ENCODE data around the gene CDX1. TPM values are rescaled to one million over a fixed set of nuclear protein-coding genes. Genes with fewer than 3 reads are reported as not detected.
A peak's percentile ranks its signal among the peaks of the same experiment; 100 is the strongest.

Gene CDX1
- total and polyA plus RNA-seq, 7 donors, result 0.06 to 0.08 TPM; not detected in 5

DNA sequence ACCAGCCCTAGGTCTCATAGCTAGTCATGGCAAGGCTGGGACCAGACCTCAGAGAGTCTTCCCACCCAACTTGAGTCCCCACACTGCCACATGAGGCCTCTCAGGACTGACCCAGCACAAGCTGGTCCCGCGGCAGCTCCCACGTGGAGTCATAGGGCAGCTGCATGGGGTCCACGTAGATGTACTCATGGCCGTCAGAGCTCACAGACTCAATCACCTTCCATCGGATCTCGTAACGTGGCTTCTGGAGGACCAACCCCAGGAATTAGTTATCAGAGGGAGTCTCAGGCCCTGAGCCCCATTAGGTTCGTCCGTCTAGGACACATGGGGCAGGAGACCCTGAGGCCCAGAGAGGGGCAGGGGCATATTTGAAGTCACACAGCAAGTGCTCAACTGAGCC is 41.2 kb upstream of the CDX1 start:
- Histone ChIP-seq H3K27me3 (ENCODE audit: insufficient read depth in 3 of 3, low read length in 2 of 3) (no peaks in the 10 kb centered on the region), H3K36me3 (ENCODE audit: insufficient read depth in 1 of 2, low read depth in 1 of 2) (peaks cover 0 to 21% of the 10 kb centered on the region in 2 donors), H3K27ac (no peak overlapping the region), H3K4me3 (no peak overlapping the region), H3K9me3 (no peaks in the 10 kb centered on the region), H3K4me1 (no peaks in the 10 kb centered on the region)
- TF ChIP-seq, protein P1, sequence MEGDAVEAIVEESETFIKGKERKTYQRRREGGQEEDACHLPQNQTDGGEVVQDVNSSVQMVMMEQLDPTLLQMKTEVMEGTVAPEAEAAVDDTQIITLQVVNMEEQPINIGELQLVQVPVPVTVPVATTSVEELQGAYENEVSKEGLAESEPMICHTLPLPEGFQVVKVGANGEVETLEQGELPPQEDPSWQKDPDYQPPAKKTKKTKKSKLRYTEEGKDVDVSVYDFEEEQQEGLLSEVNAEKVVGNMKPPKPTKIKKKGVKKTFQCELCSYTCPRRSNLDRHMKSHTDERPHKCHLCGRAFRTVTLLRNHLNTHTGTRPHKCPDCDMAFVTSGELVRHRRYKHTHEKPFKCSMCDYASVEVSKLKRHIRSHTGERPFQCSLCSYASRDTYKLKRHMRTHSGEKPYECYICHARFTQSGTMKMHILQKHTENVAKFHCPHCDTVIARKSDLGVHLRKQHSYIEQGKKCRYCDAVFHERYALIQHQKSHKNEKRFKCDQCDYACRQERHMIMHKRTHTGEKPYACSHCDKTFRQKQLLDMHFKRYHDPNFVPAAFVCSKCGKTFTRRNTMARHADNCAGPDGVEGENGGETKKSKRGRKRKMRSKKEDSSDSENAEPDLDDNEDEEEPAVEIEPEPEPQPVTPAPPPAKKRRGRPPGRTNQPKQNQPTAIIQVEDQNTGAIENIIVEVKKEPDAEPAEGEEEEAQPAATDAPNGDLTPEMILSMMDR (IDR thresholded peaks at IDR 0.05), result no peak
- intact Hi-C loops (cut with DNase I), result no loop called here
- no peak for ATAC-seq
- WGBS, 3 donors, result 90% methylated on average over 10 of the region's 10 CpGs
- DNase-seq, result no peak

DNA sequence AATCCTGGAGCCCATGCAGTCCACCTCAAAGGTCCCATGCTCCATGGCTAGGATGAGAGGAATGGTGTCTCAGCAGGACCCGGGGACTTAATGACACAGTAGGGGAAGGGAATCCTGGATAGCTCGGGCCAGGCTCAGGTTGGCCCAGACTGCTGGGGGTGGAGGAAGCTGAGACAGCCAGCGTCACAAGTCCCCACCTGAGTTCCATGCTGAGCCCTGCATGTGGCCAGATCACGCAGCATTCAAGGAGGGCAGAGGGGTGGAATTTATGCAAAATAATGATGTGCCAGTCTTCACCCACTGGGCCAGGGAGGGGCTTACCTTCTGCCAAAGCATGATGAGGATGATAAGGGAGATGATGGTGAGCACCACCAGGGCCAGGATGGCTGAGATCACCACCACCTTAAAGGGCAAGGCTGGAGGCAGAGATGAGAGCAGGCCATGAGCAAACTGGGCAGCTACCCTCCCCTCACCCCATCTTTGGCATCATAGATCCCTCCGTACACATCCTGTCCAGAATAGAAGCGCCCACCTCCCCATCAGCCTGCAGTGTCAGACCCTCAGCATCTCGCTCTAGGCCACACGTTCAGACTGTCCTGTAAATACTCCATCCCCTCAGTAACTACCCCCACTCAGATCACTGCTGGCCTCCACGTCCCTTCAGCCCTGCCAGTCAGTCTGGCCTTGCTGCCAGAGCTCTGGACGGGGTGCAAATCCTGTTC is 40.2 kb upstream of the CDX1 start:
- WGBS, 3 donors, result 82 to 88% (median 84%) methylated on average over 10 of the region's 10 CpGs
- H3K4me3 ChIP-seq, result no peak overlapping the region
- DNase-seq, result peak in 1 of 2 donors; percentile 28
- TF ChIP-seq, protein P1 (IDR thresholded peaks at IDR 0.05), result no peak
- H3K27ac ChIP-seq, result no peak overlapping the region
- intact Hi-C loops (cut with DNase I), result no loop called here
- no peaks in the 10 kb centered on the region for H3K27me3 ChIP-seq (ENCODE audit: insufficient read depth in 3 of 3, low read length in 2 of 3)
- peaks cover 0 to 21% of the 10 kb centered on the region in 2 donors for H3K36me3 ChIP-seq (ENCODE audit: insufficient read depth in 1 of 2, low read depth in 1 of 2)
- no peaks in the 10 kb centered on the region for H3K9me3 ChIP-seq
- H3K4me1 ChIP-seq, result no peaks in the 10 kb centered on the region
- ATAC-seq, result no peak

DNA sequence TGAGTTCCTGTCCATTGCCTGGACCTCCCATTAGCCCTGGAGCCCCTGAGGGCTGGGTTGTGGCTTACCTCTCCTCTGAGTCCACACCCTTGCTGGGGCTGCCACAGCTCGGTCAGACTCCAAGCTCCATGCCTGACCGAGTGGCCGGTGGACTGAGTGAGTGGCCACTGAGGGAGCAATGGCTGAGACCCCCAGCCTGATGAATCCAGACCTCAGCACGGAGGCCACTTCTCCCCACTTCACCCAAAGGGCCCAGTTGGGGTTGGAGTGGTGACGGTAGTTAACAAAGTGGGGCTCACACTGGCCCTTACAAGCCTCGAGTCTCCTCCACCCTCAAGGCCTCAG is 39.7 kb upstream of the CDX1 start:
- Histone ChIP-seq H3K4me1 (no peaks in the 10 kb centered on the region), H3K27ac (no peak overlapping the region), H3K36me3 (ENCODE audit: insufficient read depth in 1 of 2, low read depth in 1 of 2) (peaks cover 0 to 21% of the 10 kb centered on the region in 2 donors), H3K9me3 (no peaks in the 10 kb centered on the region), H3K4me3 (no peak overlapping the region), H3K27me3 (ENCODE audit: insufficient read depth in 3 of 3, low read length in 2 of 3) (no peaks in the 10 kb centered on the region)
- WGBS, 3 donors, result 75 to 92% (median 76%) methylated on average over 6 of the region's 6 CpGs
- TF ChIP-seq, protein P1 (IDR thresholded peaks at IDR 0.05), result no peak
- intact Hi-C loops (cut with DNase I), result no loop called here
- no peak for DNase-seq
- no peak for ATAC-seq

DNA sequence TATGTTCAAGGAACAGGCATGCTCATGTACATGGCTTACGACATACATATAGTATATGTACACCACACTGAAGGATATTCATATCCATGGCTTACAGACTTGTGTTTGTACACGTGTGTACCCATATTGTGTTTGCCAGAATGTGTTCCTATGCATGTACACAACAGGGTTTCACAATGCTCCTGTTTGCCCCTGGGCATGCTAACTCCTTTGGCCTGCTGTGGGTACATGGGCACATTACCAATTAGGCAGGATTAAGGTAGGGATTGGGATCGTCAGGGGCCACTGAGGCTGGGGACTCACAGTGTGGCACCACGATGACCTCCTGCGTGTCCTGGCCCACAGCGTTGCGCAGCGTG is 37.1 kb upstream of the CDX1 start:
- 56 to 79% (median 63%) methylated on average over 8 of the region's 8 CpGs for WGBS, 3 donors
- H3K27me3 ChIP-seq (ENCODE audit: insufficient read depth in 3 of 3, low read length in 2 of 3), result no peaks in the 10 kb centered on the region

More for the DNA sequence above, 37.1 kb upstream of the CDX1 start:
- DNase-seq (no peak), ATAC-seq (no peak)
- no peaks in the 10 kb centered on the region for H3K4me1 ChIP-seq
- TF ChIP-seq, protein P1 (IDR thresholded peaks at IDR 0.05), result no peak
- no peak overlapping the region for H3K27ac ChIP-seq
- H3K4me3 ChIP-seq, result peak overlapping the region; percentile 39
- H3K9me3 ChIP-seq, result no peaks in the 10 kb centered on the region
- intact Hi-C loops (cut with DNase I), result no loop called here
- H3K36me3 ChIP-seq (ENCODE audit: insufficient read depth in 1 of 2, low read depth in 1 of 2), result peaks cover 0 to 7% of the 10 kb centered on the region in 2 donors
